Breast epithelium (tissue), 3 donors: Measurements from ENCODE around the gene ARHGAP8.

ENCODE experiments used
- POLR2A ChIP-seq: fragments of 450-650 bp; IDR thresholded peaks from one replicate; pipeline ENCODE4 v1.6.1; 2016; ENCODE audit warnings: antibody characterized with exemption, mild to moderate bottlenecking, moderate library complexity
- POLR2AphosphoS5 ChIP-seq, 3 donors: sonication (generic); formaldehyde crosslinking; IDR thresholded peaks; one replicate each; pipeline ENCODE4 v1.6.1; 2017; ENCODE audit warnings: antibody characterized with exemption in 3 of 3
- TF ChIP-seq, protein P1 (sequence below), 3 donors: fragments of 450-650 bp; IDR thresholded peaks; one replicate each; pipeline ENCODE4 v1.5.1; 2016 to 2017; ENCODE audit warnings: antibody characterized with exemption in 3 of 3, mild to moderate bottlenecking in 3 of 3, moderate library complexity in 3 of 3

DNA sequence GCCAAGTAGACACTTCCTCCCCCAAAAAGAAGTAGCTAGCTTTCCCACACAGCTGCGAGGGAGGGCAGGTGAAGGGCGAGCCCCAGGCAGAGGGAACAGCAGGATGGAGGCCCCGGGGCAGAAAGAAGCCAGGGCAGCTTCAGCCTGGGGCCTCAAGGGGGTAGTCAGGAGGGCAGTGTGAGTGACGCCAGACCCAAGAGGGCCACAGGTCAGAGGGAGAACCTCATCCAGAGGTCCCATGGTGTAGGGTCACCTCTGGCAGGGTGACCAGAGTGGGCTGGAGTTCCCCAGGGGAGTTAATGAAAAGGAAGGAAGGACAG is 41.2 kb upstream of the ARHGAP8 start:
- TF ChIP-seq, protein P1, sequence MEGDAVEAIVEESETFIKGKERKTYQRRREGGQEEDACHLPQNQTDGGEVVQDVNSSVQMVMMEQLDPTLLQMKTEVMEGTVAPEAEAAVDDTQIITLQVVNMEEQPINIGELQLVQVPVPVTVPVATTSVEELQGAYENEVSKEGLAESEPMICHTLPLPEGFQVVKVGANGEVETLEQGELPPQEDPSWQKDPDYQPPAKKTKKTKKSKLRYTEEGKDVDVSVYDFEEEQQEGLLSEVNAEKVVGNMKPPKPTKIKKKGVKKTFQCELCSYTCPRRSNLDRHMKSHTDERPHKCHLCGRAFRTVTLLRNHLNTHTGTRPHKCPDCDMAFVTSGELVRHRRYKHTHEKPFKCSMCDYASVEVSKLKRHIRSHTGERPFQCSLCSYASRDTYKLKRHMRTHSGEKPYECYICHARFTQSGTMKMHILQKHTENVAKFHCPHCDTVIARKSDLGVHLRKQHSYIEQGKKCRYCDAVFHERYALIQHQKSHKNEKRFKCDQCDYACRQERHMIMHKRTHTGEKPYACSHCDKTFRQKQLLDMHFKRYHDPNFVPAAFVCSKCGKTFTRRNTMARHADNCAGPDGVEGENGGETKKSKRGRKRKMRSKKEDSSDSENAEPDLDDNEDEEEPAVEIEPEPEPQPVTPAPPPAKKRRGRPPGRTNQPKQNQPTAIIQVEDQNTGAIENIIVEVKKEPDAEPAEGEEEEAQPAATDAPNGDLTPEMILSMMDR (IDR thresholded peaks at IDR 0.05): no peak
- TF ChIP-seq POLR2AphosphoS5 (IDR thresholded peaks at IDR 0.05): no peak
- no peak for TF ChIP-seq POLR2A
